ENCODE data around the gene TKTL1. TPM values are rescaled to one million over a fixed set of nuclear protein-coding genes. Genes with fewer than 3 reads are reported as not detected.
"Not testable (repeated sequence)": the region's sequence is repeated elsewhere in the genome, so short reads cannot be mapped to it uniquely, and the experiment has no call there.

Gene TKTL1
- total RNA-seq = under 1 TPM in 1 of 2 experiments, not detected in 1; 0.19 TPM

GRCh38 chrX:154295664-154296310 lies at the start of gene TKTL1:
Gene TKTL1 (plus strand): TSS chrX:154295795. CDS start chrX:154295860, 65 bp downstream.
- ChIA-PET POLR2A (no interaction called here), CTCF (no interaction called here)

GRCh38 chrX:154247377-154248045 lies 48.1 kb upstream of the TKTL1 start:
- POLR2A ChIA-PET, CTCF ChIA-PET: not testable (repeated sequence)

- POLR2A ChIA-PET, CTCF ChIA-PET: not testable (repeated sequence)
These were observed 47.5 kb upstream of the TKTL1 start for GRCh38 chrX:154248076-154248475.

- POLR2A ChIA-PET, CTCF ChIA-PET: not testable (repeated sequence)
These were observed 38.3 kb upstream of the TKTL1 start, which contains the start of gene OPN1MW3 for GRCh38 chrX:154257282-154257681. Gene OPN1MW3 (plus strand): TSS chrX:154257582. CDS start chrX:154257620, 38 bp downstream.

- CTCF ChIA-PET, POLR2A ChIA-PET: not testable (repeated sequence)
These were observed 36.9 kb upstream of the TKTL1 start for GRCh38 chrX:154258711-154259110.

GRCh38 chrX:154263072-154263471 lies 32.5 kb upstream of the TKTL1 start:
- POLR2A ChIA-PET, CTCF ChIA-PET: not testable (repeated sequence)

GRCh38 chrX:154269245-154269644 lies 26.4 kb upstream of the TKTL1 start:
- POLR2A ChIA-PET, CTCF ChIA-PET: not testable (repeated sequence)

- CTCF ChIA-PET, POLR2A ChIA-PET: not testable (repeated sequence)
These were observed 10.9 kb upstream of the TKTL1 start for GRCh38 chrX:154284489-154285338.

- CTCF ChIA-PET, POLR2A ChIA-PET: not testable (repeated sequence)
These were observed 9.2 kb upstream of the TKTL1 start for GRCh38 chrX:154286406-154286805.

- POLR2A ChIA-PET = no interaction called here
- CTCF ChIA-PET = no interaction called here
These were observed 612 bp upstream of the TKTL1 start, which contains the start of gene TEX28 for GRCh38 chrX:154294791-154295574. Gene TEX28 (minus strand): TSS chrX:154295124. CDS start chrX:154292117, 3,007 bp downstream.

- ChIA-PET CTCF (interaction anchor here (0.9 kb wide), 2 partner anchors 12 to 21 kb away, joined by 3 to 4 read pairs; no protein-coding TSS in a partner anchor), POLR2A (no interaction called here)
These were observed 1.1 kb downstream of the TKTL1 start for GRCh38 chrX:154296731-154297130.

- CTCF ChIA-PET = no interaction called here
- POLR2A ChIA-PET = no interaction called here
These were observed 2.7 kb downstream of the TKTL1 start for GRCh38 chrX:154298312-154298711.

GRCh38 chrX:154300816-154301215 lies 5.2 kb downstream of the TKTL1 start:
- CTCF ChIA-PET = no interaction called here
- POLR2A ChIA-PET = no interaction called here

GRCh38 chrX:154302998-154303397 lies 7.4 kb downstream of the TKTL1 start:
- POLR2A ChIA-PET, CTCF ChIA-PET: not testable (repeated sequence)

- POLR2A ChIA-PET = no interaction called here
- CTCF ChIA-PET = no interaction called here
These were observed 7.9 kb downstream of the TKTL1 start for GRCh38 chrX:154303476-154303875.

GRCh38 chrX:154304846-154305245 lies 9.3 kb downstream of the TKTL1 start:
- CTCF ChIA-PET = no interaction called here
- POLR2A ChIA-PET = no interaction called here

- ChIA-PET POLR2A (no interaction called here), CTCF (no interaction called here)
These were observed 10.1 kb downstream of the TKTL1 start for GRCh38 chrX:154305541-154306205.

GRCh38 chrX:154307202-154307601 lies 11.6 kb downstream of the TKTL1 start:
- POLR2A ChIA-PET = no interaction called here
- CTCF ChIA-PET = no interaction called here
